Measurements from ENCODE around the gene BICDL2. TPM values are rescaled to one million over a fixed set of nuclear protein-coding genes. Genes with fewer than 3 reads are reported as not detected.

BICDL2 gene
- total RNA-seq, 1 donor from 2014 or later = not detected

- DNase-seq (ENCODE audit: low read depth, low spot score) = no peak
These were observed 50.0 kb downstream of the BICDL2 start for GRCh38 chr16:2986623-2987188.

- DNase-seq (ENCODE audit: low read depth, low spot score) = no peak
These were observed 50.8 kb downstream of the BICDL2 start for GRCh38 chr16:2985893-2986355.

DNA sequence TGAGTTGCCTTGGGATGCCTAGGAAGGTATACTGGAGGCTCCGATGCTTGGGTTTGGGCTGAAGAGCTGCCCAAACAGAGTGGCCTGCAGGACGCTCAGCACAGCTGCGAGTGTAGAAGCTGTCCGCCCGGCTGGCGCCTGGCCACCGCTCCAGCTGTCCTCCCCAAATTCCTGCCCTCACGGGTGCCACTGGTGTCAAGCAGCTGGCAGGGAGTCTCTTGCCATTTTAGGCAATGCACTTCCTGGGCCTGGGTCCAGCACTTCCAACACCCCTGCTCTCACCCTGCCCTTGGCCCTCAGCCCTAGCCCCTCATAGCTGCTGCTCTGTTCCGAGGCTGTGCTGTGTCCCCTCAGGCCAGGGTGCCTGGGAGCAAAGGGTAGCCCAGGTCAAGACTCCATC is 51.3 kb downstream of the BICDL2 start:
- no peak for DNase-seq (ENCODE audit: low read depth, low spot score)

DNA sequence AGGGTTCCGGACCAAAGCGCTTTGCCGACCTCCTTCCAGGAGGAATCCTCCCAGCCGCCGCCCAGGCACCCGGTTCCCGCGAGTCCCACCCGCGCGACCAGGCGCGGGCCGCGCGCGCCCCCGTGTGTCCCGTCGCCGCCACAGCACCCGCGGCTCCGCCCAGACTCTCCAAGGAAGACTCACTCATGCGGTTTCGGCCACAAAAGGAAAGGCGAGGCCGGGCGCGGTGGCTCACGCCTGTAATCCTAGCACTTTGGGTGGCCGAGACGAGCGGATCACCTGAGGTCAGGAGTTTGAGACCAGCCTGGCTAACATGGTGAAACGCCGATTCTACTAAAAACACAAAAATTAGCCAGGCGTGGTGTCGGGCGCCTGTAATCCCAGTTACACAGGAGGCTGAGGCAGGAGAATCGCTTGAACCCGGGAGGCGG is 53.0 kb downstream of the BICDL2 start:
- DNase-seq (ENCODE audit: low read depth, low spot score) = no peak

- DNase-seq (ENCODE audit: low read depth, low spot score) = no peak
These were observed 54.3 kb downstream of the BICDL2 start for GRCh38 chr16:2982402-2982801.

DNA sequence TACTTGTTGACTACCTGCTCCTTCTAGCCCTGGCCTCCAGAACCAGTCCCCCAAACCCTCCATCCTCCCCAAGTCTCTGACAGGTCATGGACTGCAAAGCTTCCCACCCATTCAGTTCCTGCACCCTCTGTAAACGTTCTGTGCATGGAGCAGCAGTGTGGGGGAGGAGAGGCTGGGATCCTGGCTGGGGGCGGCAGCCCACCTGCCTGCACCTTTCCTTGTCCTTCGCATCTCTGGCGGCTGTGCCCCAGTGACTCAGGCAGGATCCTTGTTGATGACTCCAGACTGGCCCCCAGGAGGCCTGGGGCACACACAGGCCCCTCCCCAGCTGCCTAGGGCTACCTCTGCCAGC is 54.9 kb downstream of the BICDL2 start:
- DNase-seq (ENCODE audit: low read depth, low spot score) = no peak

DNA sequence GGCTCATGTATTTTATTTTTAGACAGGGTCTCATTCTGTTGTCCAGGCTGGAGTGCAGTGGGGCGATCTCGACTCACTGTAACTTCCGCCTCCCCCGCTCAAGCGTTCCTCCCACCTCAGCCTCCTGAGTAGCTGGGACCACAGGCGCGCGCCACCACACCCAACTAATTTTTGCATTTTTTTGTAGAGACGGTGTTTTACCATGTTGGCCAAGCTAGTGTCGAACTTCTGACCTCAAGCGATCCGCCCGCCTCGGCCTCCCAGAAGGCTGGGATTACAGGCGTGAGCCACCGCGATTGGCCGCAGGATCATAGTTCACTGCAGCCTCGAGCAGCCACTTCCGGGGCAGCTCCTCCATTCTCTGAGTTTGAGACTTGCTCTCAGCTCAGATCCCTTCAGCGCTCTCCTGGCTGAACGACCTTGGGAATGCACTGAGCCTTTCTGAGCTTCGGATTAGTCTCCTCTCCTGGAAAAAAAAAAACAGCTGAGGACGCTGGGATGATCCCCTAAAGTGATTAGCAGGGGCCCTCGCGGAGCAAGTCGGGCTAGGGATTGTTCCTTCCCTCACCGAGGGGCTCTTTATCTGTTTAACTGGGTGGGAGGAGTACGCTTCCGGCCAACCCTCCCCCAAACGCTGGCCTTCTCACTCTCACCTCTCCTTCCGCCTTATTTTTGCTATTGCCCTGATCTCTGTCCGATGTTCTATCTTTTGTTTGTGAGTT is 55.4 kb downstream of the BICDL2 start:
- no peak for DNase-seq (ENCODE audit: low read depth, low spot score)

DNA sequence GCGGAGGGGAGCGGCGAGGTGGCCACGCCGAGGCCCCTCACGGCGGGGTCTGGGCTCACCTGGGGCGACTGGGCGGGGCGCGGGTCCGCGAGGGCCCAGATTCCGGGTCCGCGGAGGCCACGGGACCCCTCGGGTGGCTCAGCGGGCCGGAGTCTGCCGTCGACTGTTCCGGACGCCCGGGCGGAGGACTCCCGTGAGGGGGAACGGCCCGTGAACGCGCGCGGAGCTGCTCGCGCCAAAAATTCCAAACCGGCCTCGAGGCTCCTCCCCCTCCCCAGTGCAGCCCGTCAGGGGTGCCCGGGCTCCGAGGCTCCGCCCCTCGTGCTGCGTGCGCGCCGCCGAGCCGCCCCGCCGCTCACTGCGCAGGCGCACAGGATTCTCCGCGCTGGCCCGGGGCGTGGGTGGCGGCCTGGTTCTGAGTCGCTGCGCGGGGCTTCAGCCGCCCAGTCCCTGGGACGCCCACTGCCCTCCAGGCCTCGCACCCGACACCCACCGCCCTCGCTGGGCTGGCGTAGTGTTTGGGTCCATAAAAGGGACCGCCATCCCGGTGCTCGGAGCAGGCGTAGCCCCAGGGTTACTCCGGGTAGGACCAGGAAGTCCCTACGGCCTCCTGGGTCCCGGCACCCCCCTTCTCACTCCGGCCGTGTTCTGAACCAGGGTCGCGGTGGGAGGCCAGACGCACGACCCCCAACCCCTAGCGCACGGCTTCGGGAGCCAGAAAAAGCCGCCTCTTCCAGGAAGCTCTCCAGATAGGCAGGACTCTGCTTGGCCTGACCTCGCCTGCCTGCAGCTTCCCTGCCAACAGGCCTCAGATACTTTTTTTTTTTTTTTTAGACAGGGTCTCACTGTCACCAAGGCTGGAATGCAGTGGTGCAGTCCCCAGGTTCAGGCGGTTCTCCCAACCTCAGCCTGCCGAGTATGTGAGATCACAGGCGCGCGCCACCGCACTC is 56.2 kb downstream of the BICDL2 start, which contains the start of gene PKMYT1:
Gene PKMYT1 (minus strand): TSS at position 220 of the 950 bp plus-strand sequence. CDS start 789 bp downstream, outside the sequence.
- DNase-seq (ENCODE audit: low read depth, low spot score) = no peak

DNA sequence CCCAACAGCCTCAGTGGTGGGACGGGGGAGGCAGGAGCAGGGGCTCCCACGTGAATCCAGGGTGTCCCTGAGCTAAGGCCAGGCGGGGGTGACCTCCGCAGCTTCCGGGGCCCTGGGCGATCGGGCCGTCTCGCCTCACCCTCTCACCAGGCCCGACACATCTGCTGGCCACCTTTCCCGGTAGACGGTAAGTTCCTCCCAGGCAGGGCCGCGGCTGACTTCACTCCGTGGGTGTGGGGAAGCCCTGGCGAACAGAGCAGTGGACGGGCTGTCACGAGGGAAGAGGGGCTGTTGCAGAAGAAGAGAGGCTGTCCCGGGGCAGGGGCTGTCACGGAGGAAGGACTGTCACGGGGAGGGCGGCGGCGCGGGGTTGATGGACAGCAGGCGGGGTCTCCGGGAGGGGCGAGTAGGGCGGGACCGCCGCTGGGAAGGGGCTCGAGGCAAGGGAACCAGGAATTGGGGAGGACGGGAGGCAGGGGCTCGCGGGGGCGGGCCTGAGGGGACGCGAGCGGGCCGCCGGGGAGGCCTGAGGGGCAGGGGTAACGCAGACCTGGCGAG is 57.0 kb downstream of the BICDL2 start:
- no peak for DNase-seq (ENCODE audit: low read depth, low spot score)

Other genes starting within 250 kb of the BICDL2 start
- gene PRSS33, start 249.4 kb downstream of the BICDL2 start, total RNA-seq = not detected in 2 replicates
- gene PRSS41, start 238.5 kb downstream of the BICDL2 start, total RNA-seq = not detected in 2 replicates
- gene PRSS21, start 219.7 kb downstream of the BICDL2 start, total RNA-seq = 0.73 TPM in 1 of 2 replicates, not detected in the other
- gene ZG16B, start 206.6 kb downstream of the BICDL2 start, total RNA-seq = 0.13 TPM in 1 of 2 replicates, not detected in the other
- gene PRSS22, start 178.8 kb downstream of the BICDL2 start, total RNA-seq = not detected in 2 replicates
- gene FLYWCH2, start 153.7 kb downstream of the BICDL2 start, total RNA-seq = 38.9 and 49.6 TPM in 2 replicates
- gene FLYWCH1, start 125.0 kb downstream of the BICDL2 start, total RNA-seq = 32.5 and 33.4 TPM in 2 replicates
- not detected in 2 replicates for gene KREMEN2, start 72.7 kb downstream of the BICDL2 start, total RNA-seq
- gene PAQR4, start 67.6 kb downstream of the BICDL2 start, total RNA-seq = 15.9 and 16.2 TPM in 2 replicates
- 4.6 and 8.2 TPM in 2 replicates for gene PKMYT1, start 56.5 kb downstream of the BICDL2 start, total RNA-seq
- gene CLDN9, start 24.0 kb downstream of the BICDL2 start, total RNA-seq = not detected in 2 replicates
- gene CLDN6, start 18.8 kb downstream of the BICDL2 start, total RNA-seq = not detected in 2 replicates
- 158 and 171 TPM in 2 replicates for gene TNFRSF12A, start 16.6 kb downstream of the BICDL2 start, total RNA-seq
- 10.0 and 11.5 TPM in 2 replicates for gene HCFC1R1, start 13.0 kb downstream of the BICDL2 start, total RNA-seq
- 24.0 and 32.3 TPM in 2 replicates for gene THOC6, start 12.9 kb downstream of the BICDL2 start, total RNA-seq
- gene MMP25, start 9.6 kb upstream of the BICDL2 start, total RNA-seq = 0.04 and 0.13 TPM in 2 replicates
- 33.7 and 60.3 TPM in 2 replicates for gene IL32, start 28.7 kb upstream of the BICDL2 start, total RNA-seq
- not detected in 2 replicates for gene ZSCAN10, start 62.4 kb upstream of the BICDL2 start, total RNA-seq
- gene ZNF205, start 75.6 kb upstream of the BICDL2 start, total RNA-seq = 21.3 and 22.5 TPM in 2 replicates
- gene ZNF213, start 98.1 kb upstream of the BICDL2 start, total RNA-seq = 4.8 and 5.0 TPM in 2 replicates
- 0.13 TPM in 1 of 2 replicates, not detected in the other for gene OR1F1, start 151.3 kb upstream of the BICDL2 start, total RNA-seq
- gene ZNF200, start 198.2 kb upstream of the BICDL2 start, total RNA-seq = 10.6 and 12.9 TPM in 2 replicates
- gene MEFV, start 219.7 kb upstream of the BICDL2 start, total RNA-seq = not detected in 2 replicates
- gene ZNF263, start 246.5 kb upstream of the BICDL2 start, total RNA-seq = 39.6 and 52.1 TPM in 2 replicates

Data from pulmonary artery endothelial cell (primary cell).